K562 (cell line): ENCODE measurements around the gene SPHK2. TPM values are rescaled to one million over a fixed set of nuclear protein-coding genes. Genes with fewer than 3 reads are reported as not detected.

ENCODE experiments used
- ATF3 ChIP-seq, 2 experiments: fragments of 450-650 bp in 1 of 2; sonication (generic) in 1 of 2; formaldehyde crosslinking in 1 of 2; IDR thresholded peaks in 1 of 2; conservative IDR thresholded peaks in 1 of 2; 2 replicates each; pipeline versions ENCODE4 v1.6.1 to v1.8.1; 2016 to 2023; ENCODE audit warnings: mild to moderate bottlenecking in 2 of 2, moderate library complexity in 2 of 2, inconsistent platforms in 1 of 2, missing genetic modification reagents in 1 of 2
- CBX1 ChIP-seq: sonication (generic); IDR thresholded peaks from 2 replicates; pipeline ENCODE4 v1.6.1; 2016; ENCODE audit warnings: antibody characterized with exemption, low read depth, mild to moderate bottlenecking
- CREB3L1 ChIP-seq: fragments of 450-650 bp; IDR thresholded peaks from 2 replicates; pipeline ENCODE4 v1.6.1; 2014; ENCODE audit warnings: low read depth, mild to moderate bottlenecking, moderate library complexity, borderline replicate concordance
- EP400 ChIP-seq: fragments of 450-650 bp; IDR thresholded peaks from 2 replicates; pipeline ENCODE4 v1.6.1; 2017; ENCODE audit warnings: antibody characterized with exemption, mild to moderate bottlenecking, moderate library complexity
- FOXK1 ChIP-seq: sonication (generic); formaldehyde crosslinking; IDR thresholded peaks from 2 replicates; pipeline ENCODE4 v1.8.0; 2022; ENCODE audit warnings: missing genetic modification reagents, mild to moderate bottlenecking, borderline replicate concordance
- FOXM1 ChIP-seq, 2 experiments: fragments of 450-650 bp in 1 of 2; sonication (generic) in 1 of 2; formaldehyde crosslinking in 1 of 2; IDR thresholded peaks; 2 replicates each; pipeline versions ENCODE4 v1.6.1 to v1.9.0; 2017 to 2022; ENCODE audit warnings: low read depth in 2 of 2, mild to moderate bottlenecking in 2 of 2, missing genetic modification reagents in 1 of 2, moderate library complexity in 1 of 2
- GTF2B ChIP-seq: IDR thresholded peaks from 2 replicates; pipeline ENCODE4 v1.6.1; 2011; ENCODE audit not compliant: insufficient read length; ENCODE audit errors: extremely low read depth
- GTF2E2 ChIP-seq: fragments of 200-800 bp; sonication (Bioruptor generic); IDR thresholded peaks from 2 replicates; pipeline ENCODE4 v1.6.1; 2016; ENCODE audit warnings: missing genetic modification characterization, missing compliant biosample characterization
- MYNN ChIP-seq, 2 experiments: sonication (generic); formaldehyde crosslinking in 1 of 2; IDR thresholded peaks; 2 replicates each; pipeline versions ENCODE4 v1.5.0 to v1.6.1; 2016 to 2020; ENCODE audit warnings: antibody characterized with exemption in 1 of 2, missing genetic modification reagents in 1 of 2
- NEUROD1 ChIP-seq: fragments of 150-350 bp; IDR thresholded peaks from 2 replicates; pipeline ENCODE4 v1.6.1; 2014; ENCODE audit warnings: borderline replicate concordance, low read length, low read depth; ENCODE audit not compliant: partially characterized antibody
- TCF7 ChIP-seq: sonication (generic); IDR thresholded peaks from 2 replicates; pipeline ENCODE4 v1.6.1; 2016; ENCODE audit warnings: antibody characterized with exemption, borderline replicate concordance
- TFE3 ChIP-seq: fragments of 450-650 bp; formaldehyde crosslinking; IDR thresholded peaks from 2 replicates; pipeline ENCODE4 v1.4.0; 2020; ENCODE audit warnings: mild to moderate bottlenecking, mixed read lengths
- TGIF2 ChIP-seq: sonication (generic); formaldehyde crosslinking; IDR thresholded peaks from 2 replicates; pipeline ENCODE4 v1.8.1; 2022; ENCODE audit warnings: mild to moderate bottlenecking, missing genetic modification reagents, moderate library complexity
- ZFX ChIP-seq: sonication (generic); formaldehyde crosslinking; IDR thresholded peaks from 2 replicates; pipeline ENCODE4 v1.8.0; 2022; ENCODE audit warnings: mild to moderate bottlenecking, missing genetic modification reagents, moderate library complexity
- ZNF143 ChIP-seq: sonication (generic); formaldehyde crosslinking; IDR thresholded peaks from 2 replicates; pipeline ENCODE4 v1.9.0; 2022; ENCODE audit warnings: mild to moderate bottlenecking, missing genetic modification reagents
- polyA plus RNA-seq, 8 experiments: library from polyadenylated mRNA; depleted of rRNA in 4 of 8; stranded (reverse) in 5 of 8; unstranded in 3 of 8; fragments of >200 nt; fragmentation: Nextera tagmentation in 2 of 8; fragmentation: Illumina TruSeq in 1 of 8; extraction: Ambion mirVana in 2 of 8; extraction: Trizol in 1 of 8; gene quantifications; 2 replicates each; pipeline versions ENCODE4 v1.2.1 to v1.2.3, GENCODE V29; 2011 to 2014; ENCODE audit warnings: inconsistent platforms in 1 of 8, missing spikeins in 1 of 8
- total RNA-seq, 7 experiments: library from RNA; depleted of rRNA in 6 of 7; stranded (reverse); fragments of >200 nt in 6 of 7; fragmentation: Illumina TruSeq in 2 of 7; extraction: Trizol in 2 of 7; gene quantifications; 2 replicates each; pipeline versions ENCODE4 v1.2.1 to v1.2.3, GENCODE V29; 2011 to 2021; ENCODE audit warnings: low replicate concordance in 1 of 7
- TF ChIP-seq, protein P1 (sequence below): fragments of 250-450 bp; sonication (Bioruptor Pico); IDR thresholded peaks from 2 replicates; pipeline ENCODE4 v1.5.0; 2020; ENCODE audit warnings: mild to moderate bottlenecking
- TF ChIP-seq, protein P2 (sequence below): fragments of 450-650 bp; IDR thresholded peaks from 2 replicates; pipeline ENCODE4 v1.6.1; 2016

Gene SPHK2
- total and polyA plus RNA-seq, 9 of the 15 experiments (the other 6 are each of a cell fraction or from before 2014, with no cell fraction given): 0.10 to 15.2 (median 2.9) TPM

- no peak for TF ChIP-seq TFE3 (CRISPR knock-in tag)
- peak; percentile 67; the same call in 1 of the 2 replicates for TF ChIP-seq GTF2E2 (tag)
- TF ChIP-seq, protein P1, sequence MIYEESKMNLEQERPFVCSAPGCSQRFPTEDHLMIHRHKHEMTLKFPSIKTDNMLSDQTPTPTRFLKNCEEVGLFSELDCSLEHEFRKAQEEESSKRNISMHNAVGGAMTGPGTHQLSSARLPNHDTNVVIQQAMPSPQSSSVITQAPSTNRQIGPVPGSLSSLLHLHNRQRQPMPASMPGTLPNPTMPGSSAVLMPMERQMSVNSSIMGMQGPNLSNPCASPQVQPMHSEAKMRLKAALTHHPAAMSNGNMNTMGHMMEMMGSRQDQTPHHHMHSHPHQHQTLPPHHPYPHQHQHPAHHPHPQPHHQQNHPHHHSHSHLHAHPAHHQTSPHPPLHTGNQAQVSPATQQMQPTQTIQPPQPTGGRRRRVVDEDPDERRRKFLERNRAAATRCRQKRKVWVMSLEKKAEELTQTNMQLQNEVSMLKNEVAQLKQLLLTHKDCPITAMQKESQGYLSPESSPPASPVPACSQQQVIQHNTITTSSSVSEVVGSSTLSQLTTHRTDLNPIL (CRISPR knock-in tag): no peak
- 0 out of 2 replicates have a peak, but pooled peaks have one; percentile 25 for TF ChIP-seq CREB3L1
- no peak for TF ChIP-seq TCF7
- TF ChIP-seq EP400: peak; percentile 61; the same call in 1 of the 2 replicates
- 0 out of 2 replicates have a peak, but pooled peaks have one; percentile 62 for TF ChIP-seq FOXK1 (CRISPR knock-in tag)
- TF ChIP-seq ATF3 (IDR thresholded peaks at IDR 0.05): peak; percentile 62
- 0 out of 2 replicates have a peak, but pooled peaks have one; percentile 55 for TF ChIP-seq ATF3 (CRISPR knock-in tag; conservative IDR thresholded peaks at IDR 0.05)
- TF ChIP-seq, protein P2, sequence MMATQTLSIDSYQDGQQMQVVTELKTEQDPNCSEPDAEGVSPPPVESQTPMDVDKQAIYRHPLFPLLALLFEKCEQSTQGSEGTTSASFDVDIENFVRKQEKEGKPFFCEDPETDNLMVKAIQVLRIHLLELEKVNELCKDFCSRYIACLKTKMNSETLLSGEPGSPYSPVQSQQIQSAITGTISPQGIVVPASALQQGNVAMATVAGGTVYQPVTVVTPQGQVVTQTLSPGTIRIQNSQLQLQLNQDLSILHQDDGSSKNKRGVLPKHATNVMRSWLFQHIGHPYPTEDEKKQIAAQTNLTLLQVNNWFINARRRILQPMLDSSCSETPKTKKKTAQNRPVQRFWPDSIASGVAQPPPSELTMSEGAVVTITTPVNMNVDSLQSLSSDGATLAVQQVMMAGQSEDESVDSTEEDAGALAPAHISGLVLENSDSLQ: peak; percentile 65
- TF ChIP-seq TGIF2 (CRISPR knock-in tag): no peak
- TF ChIP-seq CBX1: 0 out of 2 replicates have a peak, but pooled peaks have one; percentile 28
- TF ChIP-seq MYNN (IDR thresholded peaks at IDR 0.05): no peak
- TF ChIP-seq MYNN (CRISPR knock-in tag; IDR thresholded peaks at IDR 0.05): no peak
- TF ChIP-seq GTF2B: peak; percentile 36
- TF ChIP-seq NEUROD1: no peak
- peak; percentile 55 for TF ChIP-seq ZFX (CRISPR knock-in tag)
- no peak for TF ChIP-seq ZNF143 (CRISPR knock-in tag)
- no peak for TF ChIP-seq FOXM1 (IDR thresholded peaks at IDR 0.05; ENCODE audit: low read depth)
- TF ChIP-seq FOXM1 (CRISPR knock-in tag; IDR thresholded peaks at IDR 0.05; ENCODE audit: low read depth): no peak
These were observed 20.4 kb downstream of the SPHK2 start (continued) for GRCh38 chr19:48639483-48640375.
